NOMO-1 (cell line): Measurements from ENCODE around the gene BEND5.

ENCODE experiments used
- DNase-seq, 2 experiments: peaks; one replicate each; lab custom pipeline; 2025; ENCODE audit not compliant: unreplicated experiment in 2 of 2; lab: John Stamatoyannopoulos, UW

BEND5 gene

GRCh38 chr1:48726139-48726538 lies 50.6 kb downstream of the BEND5 start:
- no peak for DNase-seq

- DNase-seq, result no peak
These were observed 51.2 kb downstream of the BEND5 start for GRCh38 chr1:48725341-48726046.

GRCh38 chr1:48720929-48721328 lies 55.8 kb downstream of the BEND5 start:
- no peak for DNase-seq

- no peak for DNase-seq
These were observed 58.0 kb downstream of the BEND5 start for GRCh38 chr1:48718705-48719104.

- DNase-seq, result no peak
These were observed 58.5 kb downstream of the BEND5 start for GRCh38 chr1:48718116-48718630.

GRCh38 chr1:48717082-48717481 lies 59.6 kb downstream of the BEND5 start:
- no peak for DNase-seq

GRCh38 chr1:48715921-48716320 lies 60.8 kb downstream of the BEND5 start:
- no peak for DNase-seq

- no peak for DNase-seq
These were observed 65.8 kb downstream of the BEND5 start for GRCh38 chr1:48710915-48711314.

- DNase-seq, result no peak
These were observed 66.4 kb downstream of the BEND5 start for GRCh38 chr1:48710318-48710717.

- DNase-seq, result no peak
These were observed 72.0 kb downstream of the BEND5 start for GRCh38 chr1:48704736-48705135.

GRCh38 chr1:48701445-48701844 lies 75.2 kb downstream of the BEND5 start:
- no peak for DNase-seq

GRCh38 chr1:48697066-48697707 lies 79.5 kb downstream of the BEND5 start:
- DNase-seq, result peak in 1 of 2 experiments; percentile 31

GRCh38 chr1:48695161-48695560 lies 81.5 kb downstream of the BEND5 start:
- DNase-seq, result no peak

- DNase-seq, result no peak
These were observed 82.9 kb downstream of the BEND5 start for GRCh38 chr1:48693674-48694320.

- DNase-seq, result no peak
These were observed 83.5 kb downstream of the BEND5 start for GRCh38 chr1:48693180-48693579.

GRCh38 chr1:48692235-48692634 lies 84.5 kb downstream of the BEND5 start:
- no peak for DNase-seq

- no peak for DNase-seq
These were observed 85.2 kb downstream of the BEND5 start for GRCh38 chr1:48691429-48692001.

- DNase-seq, result no peak
These were observed 88.5 kb downstream of the BEND5 start for GRCh38 chr1:48688102-48688760.

- no peak for DNase-seq
These were observed 89.2 kb downstream of the BEND5 start for GRCh38 chr1:48687282-48688045.

GRCh38 chr1:48686159-48686558 lies 90.5 kb downstream of the BEND5 start:
- no peak for DNase-seq
